GM18909 (cell line): ENCODE measurements around the gene RAD51B.

ENCODE experiments used
- ATAC-seq: cut with Tn5 transposase; IDR thresholded peaks from one replicate; pipeline ENCODE4 v1.9.1; 2021; ENCODE audit warnings: mild to moderate bottlenecking; ENCODE audit not compliant: unreplicated experiment, poor library complexity

The RAD51B gene

DNA sequence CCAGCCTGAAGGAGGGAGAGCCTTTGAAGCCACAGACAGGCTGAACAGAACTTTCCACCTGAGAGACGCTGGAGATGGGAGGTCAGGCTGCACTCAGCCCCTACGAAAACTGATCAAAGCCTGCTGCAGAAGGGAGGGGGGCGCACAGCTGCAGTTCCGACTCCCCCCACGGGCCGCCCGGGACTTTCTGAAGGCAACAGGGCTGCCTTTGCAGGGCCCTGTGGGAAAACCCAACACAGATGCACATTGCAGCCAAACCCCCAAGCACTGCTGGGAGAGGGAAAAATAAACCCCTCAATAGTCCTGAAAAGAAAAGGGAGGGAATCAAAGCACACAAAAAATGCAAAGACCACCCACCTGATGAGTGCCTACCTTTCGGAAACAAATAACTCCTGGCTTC is 682.7 kb downstream of the RAD51B start:
- no peak for ATAC-seq

DNA sequence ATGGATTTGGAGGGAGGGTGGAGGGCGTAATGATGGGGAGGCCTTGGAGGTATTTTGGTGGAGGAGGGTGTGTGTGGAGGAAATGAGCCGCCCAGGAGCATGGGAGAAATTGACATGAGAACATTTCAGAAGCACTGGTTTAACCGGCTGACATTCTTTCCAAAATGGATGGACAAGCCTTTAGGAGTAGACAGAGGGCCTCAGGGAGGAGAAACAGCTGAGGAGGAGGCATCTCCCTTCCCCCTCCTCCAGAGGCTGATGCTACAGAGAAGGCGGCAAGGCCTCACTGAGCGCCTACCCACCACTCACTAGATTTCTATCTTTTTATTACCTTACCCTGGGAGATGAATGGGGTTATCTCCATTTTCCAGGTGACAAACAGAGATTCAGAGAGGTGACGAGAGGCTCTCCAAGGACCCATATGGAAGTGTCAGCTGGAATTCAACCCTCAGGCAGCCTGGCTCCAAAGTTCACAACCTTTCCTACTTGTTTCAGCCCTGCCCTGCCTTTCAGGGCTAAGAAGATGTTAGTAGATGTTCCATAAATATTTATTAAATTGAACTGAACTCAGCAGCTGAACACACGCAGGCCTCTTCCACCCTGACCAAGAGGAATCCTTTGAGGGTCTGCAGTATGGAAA is 683.7 kb downstream of the RAD51B start:
- ATAC-seq = no peak

DNA sequence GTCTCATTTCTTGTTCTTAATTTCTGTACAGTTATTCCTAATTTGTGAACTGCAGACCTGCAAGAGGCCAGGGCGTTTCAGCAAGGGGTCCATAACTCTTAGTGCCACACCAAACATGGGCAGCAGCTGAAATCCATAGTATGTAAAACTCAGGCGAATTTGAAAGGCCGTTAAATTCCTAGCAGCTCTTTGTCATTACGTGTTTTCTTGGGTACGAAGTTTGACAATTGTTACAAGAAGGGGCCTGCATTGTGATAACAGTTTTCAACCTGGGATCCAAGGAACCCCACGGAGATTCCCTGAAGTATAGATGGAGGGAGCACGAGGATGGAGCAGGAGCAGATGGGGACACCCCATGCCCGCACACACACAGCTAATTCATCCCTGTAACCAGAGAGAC is 685.3 kb downstream of the RAD51B start:
- no peak for ATAC-seq

DNA sequence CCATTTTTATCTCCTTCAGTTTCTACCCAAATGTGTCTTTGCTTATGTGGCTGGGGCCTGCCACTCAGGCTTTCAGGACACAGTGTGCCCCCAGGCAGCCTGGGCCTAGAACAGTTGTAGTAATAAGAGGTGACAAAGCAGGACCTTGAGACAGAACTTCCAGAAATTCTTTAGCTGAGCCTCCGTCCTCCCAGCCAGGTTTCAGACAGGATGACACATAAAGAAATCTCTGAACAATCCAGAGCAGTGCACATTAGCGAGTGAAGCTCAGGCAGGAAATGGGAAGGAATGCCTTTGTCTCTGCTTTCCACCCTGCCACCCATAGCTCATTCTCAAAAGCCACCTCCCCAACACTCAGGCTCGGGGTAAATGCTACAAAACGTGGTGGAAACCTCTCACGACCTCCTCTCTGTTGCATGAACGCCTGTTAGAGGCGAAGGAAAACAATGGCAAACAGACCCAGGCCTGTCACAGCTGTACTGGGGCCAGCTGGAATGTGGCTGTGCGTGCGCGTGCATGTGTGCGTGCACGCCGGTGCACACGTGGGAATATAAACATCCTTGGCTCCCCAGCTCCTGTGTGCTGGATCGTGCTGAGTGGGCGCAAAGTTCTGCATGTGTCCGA is 686.6 kb downstream of the RAD51B start:
- peak; percentile 30 for ATAC-seq

DNA sequence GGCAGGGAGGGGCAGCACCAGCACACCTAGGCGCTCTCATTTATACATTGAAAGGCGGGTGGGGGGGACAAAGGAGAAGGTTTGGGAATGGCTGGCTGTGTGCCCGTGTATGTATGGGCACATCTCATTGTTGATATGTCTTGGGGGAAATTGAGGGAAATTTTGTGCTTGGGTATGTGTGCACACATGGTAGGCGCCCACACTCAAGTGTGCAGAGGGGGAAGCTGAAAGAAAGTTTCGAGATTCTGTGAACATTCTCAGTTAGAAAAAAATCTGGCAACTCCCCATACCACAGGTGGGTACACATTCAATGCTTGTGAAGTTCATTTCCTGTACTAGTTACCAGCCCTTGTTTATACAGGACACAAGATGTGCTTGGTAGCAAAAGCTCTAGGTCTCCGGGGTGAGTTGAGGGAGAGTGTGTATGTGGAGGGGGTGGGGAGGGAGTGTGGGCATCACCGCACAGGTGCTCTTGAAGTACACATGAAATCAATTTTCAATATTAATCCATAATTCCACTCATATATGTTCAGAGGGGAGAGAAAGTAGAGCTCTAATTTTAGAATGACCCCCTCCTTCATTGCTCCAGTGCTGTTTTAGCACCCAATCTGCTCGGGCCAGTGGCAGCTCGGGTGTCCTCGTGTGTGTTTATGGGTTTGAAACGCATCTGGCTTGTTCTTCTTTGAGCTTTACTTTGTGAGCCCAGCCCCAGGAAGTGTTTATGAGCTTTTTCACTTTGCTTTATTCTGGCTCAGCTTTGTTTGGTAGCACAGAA is 687.3 kb downstream of the RAD51B start:
- ATAC-seq = peak; percentile 76

DNA sequence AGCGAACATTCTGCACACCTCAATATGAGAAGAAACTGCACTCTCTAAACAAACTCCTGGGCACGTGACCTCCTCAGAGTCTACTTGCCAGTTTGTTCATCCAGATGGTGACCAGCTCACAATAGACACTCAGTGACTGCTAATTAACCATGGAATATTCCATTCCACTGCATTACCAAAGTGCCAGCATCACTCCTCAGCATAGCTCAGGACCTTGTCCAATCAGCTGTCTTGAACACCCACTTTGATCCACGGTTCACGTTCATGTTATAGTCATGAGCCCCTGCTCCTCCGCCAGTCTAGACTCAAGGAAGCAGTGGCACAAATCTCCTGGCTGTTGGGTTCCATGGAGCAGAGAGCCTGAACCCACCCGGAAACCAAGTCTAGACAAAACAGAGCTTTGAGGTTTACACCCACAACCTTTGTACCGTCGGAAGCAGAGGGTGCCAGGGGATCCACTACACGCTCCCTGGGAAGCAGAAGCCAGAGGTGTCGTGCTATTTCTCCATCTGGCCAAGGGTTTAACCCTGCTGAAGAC is 688.0 kb downstream of the RAD51B start:
- ATAC-seq = no peak

DNA sequence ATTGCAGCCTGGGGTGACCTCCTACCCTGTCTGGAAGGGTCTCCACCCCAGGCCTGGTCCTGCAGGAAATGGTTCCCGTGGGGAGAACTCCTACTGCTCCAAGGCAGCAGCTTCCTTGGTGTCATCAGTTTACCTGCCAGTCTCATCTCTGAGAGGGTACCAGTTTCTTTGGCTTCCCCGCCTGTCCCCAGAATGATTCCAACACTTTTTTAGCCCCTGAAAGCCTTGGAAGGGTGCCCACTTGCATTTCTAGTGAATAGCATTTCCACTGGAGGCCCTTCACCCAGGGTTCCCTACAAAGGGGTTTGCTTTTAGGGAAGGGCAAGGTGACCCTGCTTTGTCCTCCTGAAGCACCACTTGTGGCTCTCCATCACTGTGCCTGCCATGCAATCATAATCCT is 689.0 kb downstream of the RAD51B start:
- no peak for ATAC-seq

DNA sequence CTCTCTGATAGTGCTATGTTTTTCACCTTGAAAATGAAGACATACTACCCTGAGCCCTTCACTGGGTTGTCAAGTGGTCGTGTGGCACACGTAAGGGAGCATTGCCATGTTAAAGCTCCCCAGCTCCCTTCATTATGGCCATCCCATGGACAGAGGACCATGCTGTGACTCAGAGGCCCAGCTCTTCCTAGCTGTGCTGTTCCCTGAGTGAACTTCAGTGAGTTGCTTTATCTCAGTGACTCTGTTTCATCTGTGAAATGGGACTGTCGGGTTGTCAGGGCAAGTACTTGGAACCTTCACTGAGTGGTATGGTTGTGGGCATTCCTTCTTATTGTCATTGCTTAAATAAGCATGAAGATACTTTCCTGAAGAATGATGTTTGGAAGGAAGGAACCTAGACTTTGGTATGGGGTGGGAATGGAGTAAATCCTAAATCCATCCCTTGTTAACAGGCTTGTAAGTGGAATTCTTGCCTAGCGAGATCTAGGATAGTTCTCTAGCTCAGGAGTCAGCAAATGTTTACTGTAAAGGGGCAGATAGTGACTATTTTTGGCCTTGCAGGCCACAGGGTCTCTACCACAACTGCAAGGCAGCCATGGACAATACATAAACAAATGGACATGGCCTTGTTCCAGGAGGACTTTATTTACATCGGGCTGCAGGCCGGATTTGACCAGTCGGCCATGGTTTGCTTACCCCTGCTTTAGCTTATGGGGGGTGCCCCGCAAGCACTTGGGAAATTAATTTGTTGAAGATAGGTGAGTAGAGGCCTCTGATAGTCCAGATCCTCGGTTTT is 689.8 kb downstream of the RAD51B start:
- ATAC-seq = no peak

DNA sequence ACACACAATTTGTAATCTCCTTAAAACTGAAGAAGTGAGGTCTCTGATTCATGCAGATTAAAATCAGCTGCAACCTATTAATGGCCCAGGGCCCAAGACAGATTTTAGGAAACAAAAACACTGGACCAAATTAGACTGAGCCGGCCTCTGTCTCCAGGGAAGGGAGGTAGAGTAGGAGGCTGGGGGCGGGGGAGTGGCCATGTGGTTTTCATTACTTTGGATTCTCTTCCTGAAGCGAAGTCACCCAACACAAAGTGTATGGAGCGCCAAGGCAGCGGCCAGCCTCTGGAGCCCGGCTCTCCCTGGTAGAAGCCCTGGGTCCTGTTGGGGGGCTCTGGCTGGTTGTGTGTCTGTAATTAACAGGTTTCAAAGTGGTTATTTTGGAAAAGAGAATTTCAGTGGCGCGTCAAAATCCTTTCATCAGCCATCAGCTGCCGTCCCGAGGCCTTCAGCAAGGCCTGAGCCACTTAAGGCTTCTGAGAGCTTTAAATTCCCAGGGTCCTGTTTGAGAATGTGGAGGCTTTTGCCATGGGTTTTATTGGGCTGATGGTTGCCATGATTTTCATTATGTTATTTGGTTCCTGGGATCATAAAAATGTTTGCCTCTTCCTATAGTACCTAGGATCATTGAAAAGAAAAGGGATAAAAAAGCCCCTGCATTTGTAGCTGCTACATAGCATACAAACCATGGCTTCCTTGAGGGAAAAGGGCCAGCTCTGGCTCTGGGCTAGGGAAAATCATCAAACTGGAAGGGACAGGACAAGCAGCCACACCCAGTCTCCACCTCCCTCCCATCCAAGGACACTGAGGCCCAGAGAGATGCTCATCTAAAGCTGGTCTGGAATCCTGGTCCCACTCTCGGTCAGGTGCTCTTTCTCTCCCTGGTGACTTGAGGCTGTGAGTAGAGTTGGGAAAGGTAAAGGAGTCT is 690.9 kb downstream of the RAD51B start:
- ATAC-seq = no peak

DNA sequence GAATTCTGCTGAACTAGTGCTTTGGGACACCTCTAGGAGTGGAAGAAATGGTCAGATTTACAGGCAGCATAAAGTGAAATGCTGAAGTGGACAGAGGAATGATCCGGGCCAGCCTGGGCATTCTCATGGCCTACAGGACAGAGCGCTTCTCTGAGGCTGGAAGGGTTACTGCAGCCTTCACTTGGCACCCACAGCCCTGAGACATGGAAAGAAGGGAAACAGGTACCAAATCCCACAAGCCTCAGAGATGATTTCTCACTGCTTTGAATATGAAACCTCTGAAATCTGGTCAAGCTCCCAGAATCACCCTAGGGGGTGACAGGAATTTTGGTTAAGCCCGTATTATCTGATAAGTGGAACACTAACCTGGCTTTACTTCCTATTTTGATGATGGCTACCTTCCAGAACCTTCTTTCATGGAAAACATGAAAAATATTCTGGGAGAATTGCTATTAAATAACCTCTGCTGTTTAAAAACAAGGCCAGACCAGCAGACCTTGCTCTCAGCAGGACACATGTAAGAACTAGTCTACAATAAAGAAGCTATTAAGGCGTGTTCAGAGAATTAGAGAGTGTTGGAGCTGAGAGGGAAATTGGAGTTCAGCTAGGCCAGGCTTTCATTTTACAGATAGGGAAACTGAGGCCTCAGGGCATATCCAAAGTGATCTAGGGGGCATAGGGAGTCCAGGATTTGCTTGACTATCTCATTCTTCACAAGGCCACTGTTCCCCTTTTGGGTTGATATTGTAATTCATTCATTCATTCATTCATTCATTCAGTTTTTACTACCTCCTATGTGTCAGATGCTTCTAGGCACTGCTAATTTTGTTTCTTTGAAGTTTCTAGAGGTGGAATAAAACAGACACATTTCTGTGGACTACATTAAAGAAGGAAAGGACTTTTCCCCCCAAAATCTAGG is 691.8 kb downstream of the RAD51B start:
- ATAC-seq = no peak

DNA sequence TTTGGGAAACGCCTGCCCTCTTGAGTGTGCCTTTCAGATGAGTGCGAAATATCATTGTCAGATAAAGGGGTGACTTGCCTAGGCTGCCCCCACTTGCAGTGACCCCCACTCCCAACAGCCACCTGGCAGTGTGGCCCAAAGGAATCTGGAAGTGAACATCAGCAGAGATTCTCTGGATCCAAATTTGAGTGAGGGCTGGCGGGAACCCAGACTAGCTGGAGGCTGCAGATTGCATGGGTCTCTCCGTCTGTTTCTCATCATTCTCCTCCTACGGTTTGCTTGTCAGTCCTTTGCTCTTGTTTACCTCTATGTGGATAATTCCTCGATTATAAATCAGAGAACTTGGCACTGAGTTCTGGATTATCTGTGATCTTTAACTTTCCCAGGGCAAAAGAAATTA is 692.5 kb downstream of the RAD51B start:
- ATAC-seq = no peak

DNA sequence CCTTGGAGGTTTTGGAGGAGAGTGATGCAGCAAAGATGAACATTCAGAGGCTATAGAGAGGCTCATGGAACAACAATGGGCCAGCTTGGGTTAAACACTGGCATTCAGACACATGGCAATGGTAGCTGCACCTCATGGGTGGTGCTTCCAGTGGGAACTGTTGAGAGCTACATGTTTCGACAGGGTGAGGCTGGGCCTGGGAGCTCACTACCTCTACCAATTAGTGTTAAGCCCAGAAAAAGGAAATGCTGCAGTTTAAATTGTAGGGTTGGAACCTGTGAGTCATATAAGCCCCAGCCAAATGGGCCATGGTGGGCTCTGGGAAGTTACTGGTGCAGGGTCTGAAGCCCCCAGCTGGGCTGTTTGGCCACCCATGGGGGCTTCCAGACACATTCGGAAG is 693.6 kb downstream of the RAD51B start:
- no peak for ATAC-seq

DNA sequence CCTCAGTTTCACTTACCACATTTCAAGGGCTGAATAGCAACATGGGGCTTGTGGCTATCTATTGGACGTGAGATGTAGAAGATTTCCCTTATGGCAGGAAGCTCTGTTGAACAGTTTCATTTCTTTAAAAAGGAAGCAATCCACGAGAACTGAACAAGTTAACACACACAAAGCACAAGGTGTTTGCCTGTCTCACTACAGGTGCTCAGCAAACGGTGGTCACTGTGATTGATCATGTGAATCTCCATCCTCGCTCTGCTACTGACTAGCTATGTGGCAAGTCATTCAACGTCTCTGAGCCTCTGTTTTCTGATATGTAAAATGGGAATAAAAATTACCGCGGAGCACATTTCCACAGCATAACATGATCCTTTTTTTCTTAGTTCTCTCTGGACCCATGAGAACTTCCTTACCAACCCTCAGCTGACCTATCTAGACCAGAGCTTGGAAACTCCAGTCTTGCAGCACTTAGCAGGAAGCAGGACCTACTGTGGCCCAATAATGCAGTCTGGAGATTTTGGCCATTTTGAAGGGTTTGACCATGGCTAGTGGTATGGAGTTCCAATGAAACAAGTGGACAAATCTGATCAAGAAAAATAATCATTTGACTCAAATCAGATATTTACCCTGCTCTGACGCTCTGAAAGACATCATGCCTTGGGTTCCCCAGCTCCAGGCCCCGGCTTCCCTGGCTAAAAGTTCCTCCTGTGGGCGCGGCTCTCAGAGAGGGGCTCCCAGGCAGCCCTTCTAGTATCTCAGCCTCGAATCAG is 694.4 kb downstream of the RAD51B start:
- peak; percentile 66 for ATAC-seq

DNA sequence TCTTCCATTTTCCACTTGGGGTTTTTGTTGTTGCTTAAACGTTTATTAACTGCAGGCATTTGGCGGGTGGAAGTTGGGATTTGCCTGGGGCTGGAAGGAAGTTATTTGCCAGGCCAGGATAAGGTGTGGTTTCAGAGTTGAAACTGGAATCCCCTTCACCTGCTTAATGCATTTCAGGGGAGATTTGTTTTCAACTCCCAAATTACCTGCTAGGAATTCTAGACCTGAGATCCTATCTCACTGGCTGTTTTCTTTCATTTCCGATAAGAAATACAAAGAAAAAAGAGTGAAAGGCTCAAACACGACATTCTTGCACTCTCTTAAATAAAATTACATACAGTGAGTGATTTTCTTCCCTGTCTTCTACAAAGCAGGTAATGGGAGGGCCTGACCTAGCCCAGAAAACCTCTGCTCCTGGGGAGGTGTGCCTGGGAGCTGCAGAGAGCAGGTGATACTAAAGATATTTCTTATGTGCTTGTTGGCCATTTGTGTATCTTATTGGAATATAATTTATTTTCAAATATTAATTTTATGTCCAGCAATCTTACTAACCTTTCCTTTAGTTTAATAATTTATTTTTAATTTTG is 695.1 kb downstream of the RAD51B start:
- no peak for ATAC-seq

DNA sequence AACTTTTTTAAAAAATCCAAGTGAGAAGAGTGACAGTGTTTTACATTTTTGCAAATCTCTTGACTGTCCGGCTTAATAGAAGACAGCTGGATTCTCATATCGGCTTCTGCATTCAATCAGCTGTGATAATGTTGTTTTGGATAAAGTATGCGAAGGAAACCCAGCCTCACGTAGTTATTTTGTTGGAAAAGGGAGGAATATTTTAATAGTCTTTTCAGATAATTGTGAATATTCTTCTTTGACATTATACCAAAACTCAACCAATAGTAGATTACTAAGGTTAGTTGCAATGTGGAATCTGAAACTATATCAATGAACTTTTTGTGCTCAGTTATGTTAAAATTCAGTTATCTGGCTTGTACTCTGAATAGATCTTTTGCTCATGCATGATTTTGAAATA is 696.8 kb downstream of the RAD51B start:
- ATAC-seq = no peak

DNA sequence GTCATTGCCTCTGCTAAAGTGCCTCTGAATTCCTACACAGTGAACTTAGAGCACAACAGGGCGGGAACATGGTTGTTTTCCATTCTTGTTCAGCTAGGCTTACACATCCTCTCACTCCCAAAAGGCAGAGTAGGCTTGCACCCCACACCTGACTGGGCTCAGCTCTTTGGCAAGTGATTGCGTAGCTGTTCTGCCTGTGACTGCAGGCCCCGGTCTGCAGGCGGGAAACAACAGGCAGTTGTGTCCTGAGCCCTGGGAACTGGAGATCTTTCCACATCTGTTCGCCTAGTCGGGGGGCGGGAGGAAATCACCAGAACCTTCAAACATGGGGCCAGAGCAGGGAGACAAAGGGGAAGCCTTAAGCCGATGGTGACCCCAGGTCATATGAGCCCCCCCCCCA is 698.6 kb downstream of the RAD51B start:
- ATAC-seq = no peak
